Thyroid gland (tissue), 4 donors: ENCODE results near the gene REC8. TPM values are rescaled to one million over a fixed set of nuclear protein-coding genes. Genes with fewer than 3 reads are reported as not detected.

Source experiments
- DNase-seq, 2 donors: peaks; one replicate each; pipeline ENCODE4 v3.0.0-alpha.2; 2019
- H3K27ac ChIP-seq, 3 donors: fragments of 200-600 bp; sonication (generic); 1 replicate in 2 of 3; 2 replicates in 1 of 3; pipeline ENCODE4 v1.5.1; 2016 to 2019; ENCODE audit warnings: mild to moderate bottlenecking in 1 of 3, moderate library complexity in 1 of 3
- H3K27me3 ChIP-seq: fragments of 200-600 bp; sonication (generic); one replicate; pipeline ENCODE4 v1.5.1; 2019
- H3K36me3 ChIP-seq, 2 donors: fragments of 200-600 bp; sonication (generic); one replicate each; pipeline ENCODE4 v1.5.1; 2016 to 2019
- H3K4me1 ChIP-seq, 2 donors: fragments of 200-600 bp; sonication (generic); one replicate each; pipeline ENCODE4 v1.5.1; 2017 to 2019
- H3K4me3 ChIP-seq, 3 donors: fragments of 200-600 bp; sonication (generic); replicated peaks in 1 of 3; 1 replicate in 2 of 3; 2 replicates in 1 of 3; pipeline ENCODE4 v1.5.1; 2016; ENCODE audit warnings: mild to moderate bottlenecking in 1 of 3
- H3K9me3 ChIP-seq: fragments of 200-600 bp; sonication (generic); one replicate; pipeline ENCODE4 v1.5.1; 2017
- CTCF ChIP-seq, 6 experiments: fragments of 200-600 bp in 3 of 6; fragments of 450-650 bp in 3 of 6; sonication (generic) in 3 of 6; IDR thresholded peaks; one replicate each; pipeline ENCODE4 v1.5.1; 2016 to 2019; ENCODE audit warnings: antibody characterized with exemption in 6 of 6, mild to moderate bottlenecking in 2 of 6, inconsistent platforms in 1 of 6, moderate library complexity in 1 of 6
- POLR2A ChIP-seq, 2 donors: fragments of 450-650 bp; IDR thresholded peaks; one replicate each; pipeline ENCODE4 v1.6.1; 2017; ENCODE audit warnings: antibody characterized with exemption in 2 of 2, mild to moderate bottlenecking in 2 of 2, moderate library complexity in 1 of 2
- WGBS, 2 donors: methylation state at CpG; one replicate each; pipeline ENCODE4 v1.1.5; 2017; 5-methylcytosine and 5-hydroxymethylcytosine counted together
- intact Hi-C: fragments of 100-400 bp; cut with DNase I; formaldehyde crosslinking; loops from one replicate; pipeline ENCODE4 v1.15.1; 2023
- total RNA-seq, 4 donors: library from RNA; depleted of rRNA; stranded (reverse); fragments of >200 nt; gene quantifications; one replicate each; pipeline ENCODE4 v1.2.3, GENCODE V29; 2016

The REC8 gene
- total RNA-seq, 4 donors from 2014 or later, result 4.1 to 7.1 (median 5.4) TPM

- DNase-seq, result no peak
- Histone ChIP-seq H3K9me3 (no peaks in the 10 kb centered on the region), H3K27me3 (no peaks in the 10 kb centered on the region), H3K4me1 (peaks cover 0 to 17% of the 10 kb centered on the region in 2 donors), H3K27ac (no peak overlapping the region), H3K4me3 (no peak overlapping the region), H3K36me3 (peaks cover 7 to 11% of the 10 kb centered on the region in 2 donors)
- WGBS, 2 donors, result 92% methylated on average over 12 of the region's 12 CpGs
- intact Hi-C loops, result no loop called here
- TF ChIP-seq POLR2A (IDR thresholded peaks at IDR 0.05), result no peak
- TF ChIP-seq CTCF (IDR thresholded peaks at IDR 0.05), result no peak
Measured at GRCh38 chr14:24177041-24177825, 5.4 kb downstream of the REC8 start.

DNA sequence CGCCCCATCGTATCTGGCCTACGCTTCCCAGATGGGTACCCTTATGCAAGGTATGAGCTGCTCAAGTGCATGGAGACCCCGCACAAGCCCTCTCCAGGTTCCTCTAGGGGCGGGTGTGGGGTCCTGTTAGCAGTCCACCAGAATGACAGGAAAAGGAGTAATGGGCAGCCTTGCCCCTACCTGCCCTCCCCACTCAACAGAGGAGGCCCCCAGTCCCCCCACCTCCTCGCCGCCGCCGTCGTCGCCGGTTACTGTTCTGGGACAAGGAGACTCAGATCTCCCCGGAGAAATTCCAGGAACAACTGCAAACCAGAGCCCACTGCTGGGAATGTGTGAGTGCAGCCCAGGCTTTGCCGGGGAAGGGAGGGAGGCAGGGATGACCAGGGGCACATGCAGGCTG, 6.0 kb downstream of the REC8 start:
- Histone ChIP-seq H3K27me3 (no peaks in the 10 kb centered on the region), H3K4me3 (no peak overlapping the region), H3K4me1 (peaks cover 0 to 17% of the 10 kb centered on the region in 2 donors), H3K36me3 (peaks cover 11 to 15% of the 10 kb centered on the region in 2 donors), H3K9me3 (no peaks in the 10 kb centered on the region), H3K27ac (no peak overlapping the region)
- no peak for DNase-seq
- no peak for TF ChIP-seq CTCF (IDR thresholded peaks at IDR 0.05)
- no peak for TF ChIP-seq POLR2A (IDR thresholded peaks at IDR 0.05)
- WGBS, 2 donors, result 95 to 99% methylated on average over 11 to 14 of the region's 14 CpGs
- intact Hi-C loops, result no loop called here

DNA sequence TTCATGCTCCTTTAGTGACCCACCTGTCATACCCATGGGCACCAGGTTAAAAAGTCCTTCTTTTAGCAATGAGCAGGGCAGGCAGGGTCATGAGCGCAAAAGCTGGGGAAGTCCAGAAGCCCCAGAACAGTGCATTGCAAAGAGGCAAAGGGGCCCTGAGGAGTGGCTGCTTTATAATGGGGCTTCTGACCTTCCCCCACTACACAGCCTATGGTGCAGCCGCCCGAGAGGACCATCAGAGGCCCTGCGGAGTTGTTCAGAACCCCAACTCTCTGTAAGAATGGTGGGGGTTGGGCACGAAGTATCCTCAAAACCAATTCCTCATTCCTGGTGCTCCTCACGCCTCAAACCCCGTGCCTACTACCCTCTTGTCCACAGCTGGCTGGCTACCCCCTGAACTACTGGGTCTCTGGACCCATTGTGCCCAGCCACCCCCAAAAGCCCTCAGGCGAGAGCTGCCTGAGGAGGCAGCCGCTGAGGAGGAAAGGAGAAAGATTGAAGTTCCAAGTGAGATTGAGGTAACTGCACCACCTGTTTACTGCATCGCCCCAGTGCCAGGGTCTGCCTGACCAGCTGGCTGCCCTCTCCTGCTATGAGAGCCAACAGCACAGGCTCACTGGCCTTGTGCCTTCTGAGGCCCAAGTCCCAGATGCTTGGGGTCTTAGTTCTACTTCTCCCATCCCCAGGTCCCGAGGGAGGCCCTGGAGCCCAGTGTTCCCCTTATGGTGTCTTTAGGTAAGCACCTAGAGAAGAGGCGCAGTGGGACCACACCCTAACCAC, 6.7 kb downstream of the REC8 start:
- no peak for DNase-seq
- Histone ChIP-seq H3K4me3 (no peak overlapping the region), H3K27ac (no peak overlapping the region), H3K27me3 (no peaks in the 10 kb centered on the region), H3K36me3 (peaks cover 18 to 22% of the 10 kb centered on the region in 2 donors), H3K9me3 (no peaks in the 10 kb centered on the region), H3K4me1 (peaks cover 0 to 17% of the 10 kb centered on the region in 2 donors)
- TF ChIP-seq POLR2A (IDR thresholded peaks at IDR 0.05) (no peak), CTCF (IDR thresholded peaks at IDR 0.05) (no peak)
- 89 to 91% methylated on average over 10 to 12 of the region's 12 CpGs for WGBS, 2 donors
- intact Hi-C loops, result no loop called here

DNA sequence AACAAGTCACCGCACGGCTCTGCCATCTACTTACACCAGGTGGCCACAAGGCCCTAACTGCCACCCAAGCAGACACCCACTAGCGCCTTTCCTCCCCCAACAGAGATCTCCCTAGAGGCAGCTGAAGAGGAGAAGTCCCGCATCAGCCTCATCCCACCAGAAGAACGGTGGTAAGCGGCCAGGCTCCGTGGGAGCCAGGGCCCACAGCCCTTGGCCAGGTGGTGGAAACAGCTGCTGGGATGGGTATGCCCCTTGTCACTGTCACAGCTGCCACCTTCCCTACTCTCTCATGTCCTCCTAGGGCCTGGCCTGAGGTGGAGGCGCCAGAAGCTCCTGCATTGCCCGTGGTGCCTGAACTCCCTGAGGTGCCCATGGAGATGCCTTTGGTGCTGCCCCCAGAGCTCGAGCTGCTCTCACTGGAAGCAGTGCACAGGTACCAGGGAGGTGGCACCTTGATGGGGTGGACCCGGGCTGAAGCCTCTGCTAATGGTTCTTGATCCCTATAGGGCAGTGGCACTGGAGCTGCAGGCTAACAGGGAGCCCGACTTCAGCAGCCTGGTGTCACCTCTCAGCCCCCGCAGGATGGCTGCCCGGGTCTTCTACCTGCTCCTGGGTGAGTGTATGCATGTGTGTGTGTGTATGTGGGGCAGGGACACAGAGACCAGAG, 7.5 kb downstream of the REC8 start:
- Histone ChIP-seq H3K4me1 (peaks cover 0 to 17% of the 10 kb centered on the region in 2 donors), H3K4me3 (no peak overlapping the region), H3K36me3 (peaks cover 26 to 30% of the 10 kb centered on the region in 2 donors), H3K27me3 (no peaks in the 10 kb centered on the region), H3K27ac (peak overlapping the region in 1 of 3 donors; percentile 59), H3K9me3 (no peaks in the 10 kb centered on the region)
- DNase-seq, result no peak
- WGBS, 2 donors, result 82 to 93% methylated on average over 9 to 10 of the region's 14 CpGs
- no peak for TF ChIP-seq POLR2A (IDR thresholded peaks at IDR 0.05)
- intact Hi-C loops, result no loop called here

DNA sequence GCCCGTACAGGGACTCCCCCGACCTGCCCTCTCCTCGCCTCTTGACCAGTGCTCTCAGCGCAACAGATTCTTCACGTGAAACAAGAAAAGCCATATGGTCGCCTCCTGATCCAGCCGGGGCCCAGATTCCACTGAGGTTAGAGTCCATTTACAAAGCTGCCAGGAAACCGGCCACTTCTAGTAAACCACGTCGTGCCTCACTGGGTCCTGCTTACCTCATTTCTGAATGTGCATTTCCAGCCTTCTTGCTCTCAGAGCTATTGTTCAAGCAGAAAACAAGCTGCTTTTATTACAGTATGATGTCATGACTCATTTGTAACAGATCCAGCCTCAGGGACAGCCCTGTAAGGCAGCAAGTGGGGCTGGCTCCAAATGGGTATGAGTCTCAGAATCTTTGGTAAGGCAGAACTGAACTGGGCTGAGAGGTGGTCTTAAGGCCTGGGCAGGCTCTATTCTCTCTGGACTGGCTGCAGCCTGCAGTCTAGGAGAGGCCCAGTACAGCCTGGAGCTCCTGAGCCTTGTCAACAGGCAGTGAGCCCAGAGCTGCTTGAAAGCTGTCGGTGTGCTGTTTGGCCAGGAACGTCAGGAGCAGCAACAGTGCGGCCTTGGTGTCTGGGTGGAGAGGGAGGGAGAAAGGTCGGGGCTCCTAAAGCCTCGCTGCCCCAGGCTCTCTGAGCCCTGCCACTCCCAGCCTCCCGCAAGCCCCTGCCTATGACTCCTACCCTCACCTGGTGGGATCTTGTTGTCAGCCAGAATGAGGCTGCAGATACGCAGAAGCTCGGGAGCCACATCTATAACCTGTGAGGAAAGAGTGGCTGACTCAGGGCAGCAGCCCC, 8.3 kb downstream of the REC8 start:
- TF ChIP-seq CTCF (IDR thresholded peaks at IDR 0.05), result no peak
- TF ChIP-seq POLR2A (IDR thresholded peaks at IDR 0.05), result no peak
- peaks cover 0 to 17% of the 10 kb centered on the region in 2 donors for H3K4me1 ChIP-seq
- intact Hi-C loops, result no loop called here
- H3K27ac ChIP-seq, result peak overlapping the region in 2 of 3 donors; percentile 7 to 59
- WGBS, 2 donors, result 77 to 83% methylated on average over 17 to 18 of the region's 18 CpGs
- no peak overlapping the region for H3K4me3 ChIP-seq
- peak; percentile 24 to 26 for DNase-seq
- H3K9me3 ChIP-seq, result no peaks in the 10 kb centered on the region
- H3K27me3 ChIP-seq, result no peaks in the 10 kb centered on the region
- peaks cover 33 to 35% of the 10 kb centered on the region in 2 donors for H3K36me3 ChIP-seq
